HG03442 (cell line): ENCODE data around the gene GGNBP2.

ENCODE experiments used
- ATAC-seq: cut with Tn5 transposase; IDR thresholded peaks from one replicate; pipeline ENCODE4 v1.9.1; 2021; ENCODE audit warnings: mild to moderate bottlenecking, moderate library complexity; ENCODE audit not compliant: unreplicated experiment

GGNBP2 gene

DNA sequence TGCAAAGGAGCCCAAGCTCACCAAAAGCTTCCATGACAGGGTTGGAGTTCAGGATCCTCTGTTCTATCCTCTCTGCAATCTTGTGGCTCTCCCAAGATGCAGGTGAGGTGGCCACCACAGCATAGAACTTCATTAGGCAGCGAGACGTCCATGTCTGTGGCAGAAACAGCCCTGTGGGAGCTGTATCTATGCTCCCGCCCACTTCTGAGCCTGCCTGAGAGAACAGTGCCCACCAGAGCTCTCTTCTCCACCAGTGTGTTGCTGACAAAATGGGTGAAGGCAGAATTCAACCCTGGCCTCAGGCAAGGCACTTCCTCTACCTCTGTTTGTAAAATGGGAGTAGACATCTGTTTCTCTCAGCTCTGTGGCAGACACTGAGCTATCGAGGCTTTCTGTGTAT, 28.9 kb upstream of the GGNBP2 start:
- ATAC-seq: no peak

DNA sequence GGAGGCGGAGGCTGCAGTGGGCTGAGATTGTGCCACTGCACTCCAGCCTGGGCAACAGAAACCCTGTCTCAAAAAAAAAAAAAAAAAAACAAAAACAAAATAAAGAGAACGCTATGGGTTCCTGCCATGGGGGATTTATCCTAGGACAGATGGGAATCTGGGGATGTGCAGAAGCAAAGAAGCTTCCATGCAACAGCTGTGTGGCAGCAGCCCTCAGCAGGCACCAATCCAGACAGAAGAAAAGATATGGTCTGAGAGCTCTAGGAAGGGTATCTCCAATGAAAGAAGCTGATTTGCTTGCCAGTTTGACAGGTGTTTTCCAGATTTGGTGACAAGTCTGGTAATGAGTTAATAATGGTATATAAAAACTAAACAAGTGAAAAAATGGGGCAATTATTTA, 21.6 kb upstream of the GGNBP2 start:
- ATAC-seq: no peak

DNA sequence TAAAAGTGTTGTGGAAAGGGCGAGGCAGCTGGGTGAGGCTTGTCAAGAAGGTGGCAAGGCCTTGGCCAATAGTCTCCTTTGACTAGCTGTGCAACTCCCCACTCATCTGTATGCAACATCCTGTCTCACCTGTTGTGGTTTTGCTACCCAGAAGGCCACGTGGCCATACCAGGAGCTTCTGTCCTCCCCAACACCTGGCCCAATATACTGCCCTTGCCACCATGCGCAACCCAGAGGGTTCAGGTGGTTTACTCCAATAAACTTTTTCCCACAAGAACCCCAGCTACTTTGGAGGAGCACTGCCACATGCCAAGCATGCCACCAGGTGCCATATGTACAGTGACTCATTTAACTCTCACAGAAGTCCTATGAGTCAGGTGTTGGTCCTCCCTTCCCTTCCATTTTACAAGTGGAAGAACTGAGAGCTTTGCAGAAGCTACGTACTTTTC, 20.3 kb upstream of the GGNBP2 start:
- no peak for ATAC-seq

DNA sequence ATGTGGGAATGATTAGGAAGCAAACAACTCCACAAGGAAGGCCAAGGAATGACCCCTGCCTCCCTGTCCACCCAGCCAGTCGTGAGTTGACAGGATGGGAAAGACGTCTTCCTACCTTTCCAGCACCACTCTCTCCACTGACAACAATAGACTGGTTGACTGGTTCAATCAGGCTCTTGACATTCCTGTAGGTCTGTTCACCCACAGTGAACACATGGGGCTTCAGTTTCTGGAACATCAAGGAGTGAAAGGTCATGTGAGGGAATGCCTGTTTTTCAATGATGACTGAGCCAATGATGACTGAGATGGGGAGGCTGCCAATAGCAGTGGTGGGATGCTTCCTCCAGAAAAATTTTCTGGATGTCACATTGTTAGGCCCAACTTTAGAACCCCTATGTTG, 19.6 kb upstream of the GGNBP2 start:
- no peak for ATAC-seq

DNA sequence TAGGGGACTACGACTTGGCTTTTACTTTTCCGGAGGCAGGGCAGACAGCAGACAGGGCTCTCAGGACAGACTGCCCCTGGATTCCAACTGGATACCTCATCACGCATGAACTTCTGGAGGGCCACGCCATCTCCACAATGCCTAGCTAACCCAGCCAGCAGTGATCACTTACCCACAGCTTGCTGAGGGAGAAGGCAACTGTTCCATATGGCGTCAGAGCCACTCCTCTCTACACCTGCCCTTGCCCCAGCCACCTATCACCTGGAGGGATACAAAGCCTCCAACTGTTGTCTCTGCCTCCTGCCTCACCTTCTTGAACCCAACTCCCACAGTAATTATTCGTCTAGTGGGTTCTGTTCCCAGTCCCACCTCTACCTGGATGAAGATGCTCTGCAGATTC, 18.8 kb upstream of the GGNBP2 start:
- no peak for ATAC-seq

DNA sequence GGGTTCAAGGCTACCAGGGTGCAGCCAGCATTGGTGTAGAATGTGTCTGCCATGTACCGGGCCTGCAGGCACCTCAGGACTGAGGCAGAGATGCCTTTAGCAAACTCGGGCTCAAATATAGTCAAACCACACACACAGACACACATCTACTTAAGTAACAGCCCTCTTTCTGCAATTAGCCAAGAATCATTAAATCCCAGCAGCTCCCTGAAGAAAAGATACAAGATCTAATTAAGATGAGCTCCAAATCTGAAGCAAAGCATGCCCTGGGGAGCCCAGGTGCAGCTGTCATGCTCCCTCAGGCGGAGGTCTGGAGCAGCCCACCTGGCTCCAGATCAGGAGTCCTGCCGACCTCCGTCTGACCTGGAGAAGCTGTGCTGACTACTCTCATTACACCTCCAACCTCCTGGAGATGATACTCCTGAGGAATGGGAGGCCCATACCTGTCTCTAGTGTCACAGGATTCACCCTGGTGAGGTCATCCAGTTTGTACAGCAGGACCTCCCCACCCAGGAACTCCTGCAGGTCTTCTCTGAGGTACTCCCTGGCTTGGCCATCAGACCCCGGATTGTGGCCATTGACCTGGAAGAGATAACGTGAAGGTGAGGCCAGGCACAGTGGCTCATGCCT, 17.0 kb upstream of the GGNBP2 start:
- no peak for ATAC-seq

DNA sequence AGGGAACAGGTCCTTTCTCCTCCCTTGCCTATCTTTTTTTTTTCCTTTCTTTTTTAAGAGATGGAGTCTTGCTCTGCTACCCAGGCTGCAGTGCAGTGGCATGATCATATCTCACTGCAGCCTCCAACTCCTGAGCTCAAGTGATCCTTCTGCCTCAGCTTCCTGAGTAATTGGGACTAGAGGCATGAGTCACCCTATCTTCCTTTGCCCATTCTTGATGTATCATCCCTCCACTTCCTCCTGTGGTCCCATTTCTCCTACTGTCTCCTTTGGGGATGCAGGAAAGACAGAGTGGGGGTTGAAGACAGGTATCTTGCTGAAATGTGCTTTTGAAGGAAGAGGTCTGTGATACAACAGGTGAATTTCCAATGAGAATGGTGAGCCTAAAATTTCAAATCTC, 15.6 kb upstream of the GGNBP2 start:
- no peak for ATAC-seq

DNA sequence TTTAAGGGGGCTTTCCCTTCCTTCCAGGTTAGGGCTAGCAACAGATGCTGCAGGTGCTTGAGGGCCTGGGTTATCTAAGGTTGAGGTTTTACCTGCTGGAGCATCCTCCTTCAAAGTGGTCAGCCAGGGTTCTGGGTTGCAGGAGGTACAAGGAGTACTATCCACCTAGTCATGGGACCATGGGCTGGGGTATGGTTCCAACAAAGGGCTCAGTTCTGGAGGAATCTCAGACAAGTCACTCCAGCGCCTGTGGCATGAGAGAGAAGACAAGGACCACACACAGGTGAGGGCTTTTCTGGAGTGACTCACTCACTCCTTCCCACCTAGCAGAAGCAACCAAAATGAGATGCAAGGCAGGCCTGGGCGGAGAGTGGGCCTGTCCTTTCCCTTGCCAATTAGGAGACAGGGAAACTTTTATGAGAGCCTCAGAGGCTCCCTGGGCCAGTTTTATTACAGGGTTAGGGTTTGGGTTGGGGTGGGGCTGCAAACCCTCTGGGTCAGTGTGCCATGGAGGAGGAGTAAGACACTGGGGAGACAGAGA, 12.2 kb upstream of the GGNBP2 start:
- ATAC-seq: no peak

DNA sequence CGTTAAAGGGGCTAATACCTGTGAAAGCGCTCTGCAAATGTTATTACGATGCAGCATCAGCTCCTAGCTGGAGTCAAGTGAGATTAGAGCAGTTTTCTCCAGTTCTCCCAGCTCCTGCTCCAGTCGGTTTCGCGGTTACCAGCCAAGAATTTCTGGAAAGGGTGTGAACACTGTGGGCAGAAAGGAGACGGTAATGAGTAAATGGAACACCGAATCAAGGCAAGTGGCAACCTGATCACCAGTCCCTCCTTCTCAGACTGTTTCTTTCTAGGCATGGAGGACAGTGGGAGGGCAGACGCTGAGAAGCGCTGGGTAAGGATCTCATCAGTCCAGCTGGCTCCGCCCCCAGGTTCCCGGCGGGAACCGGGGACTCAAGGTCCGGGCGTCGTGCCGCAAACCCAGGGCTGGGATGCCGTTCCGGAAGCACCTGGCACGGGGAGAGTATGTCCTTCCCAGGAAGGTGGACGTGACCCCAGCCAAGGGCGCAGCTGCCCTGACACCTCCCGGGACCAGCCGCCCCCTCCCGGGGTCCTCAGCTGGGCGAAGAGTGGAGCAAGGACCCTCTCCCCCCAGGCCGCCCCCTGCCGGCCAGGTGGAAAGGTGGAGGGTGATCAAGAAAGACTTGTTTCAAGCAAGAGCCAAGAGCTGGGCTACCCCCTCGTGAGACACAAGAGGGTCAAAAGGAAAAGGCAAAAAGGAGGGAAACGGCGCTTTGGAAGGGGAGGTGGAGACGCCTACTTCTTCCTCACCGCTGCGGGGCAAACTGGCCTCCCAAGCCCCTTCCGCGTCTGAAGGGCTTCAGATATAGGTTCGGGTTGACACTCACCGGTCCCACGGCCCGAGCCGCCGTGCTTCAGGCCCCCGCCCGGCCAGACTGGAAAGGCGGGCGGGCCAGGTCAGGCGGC, 10.5 kb upstream of the GGNBP2 start:
- peak; percentile 26 for ATAC-seq

DNA sequence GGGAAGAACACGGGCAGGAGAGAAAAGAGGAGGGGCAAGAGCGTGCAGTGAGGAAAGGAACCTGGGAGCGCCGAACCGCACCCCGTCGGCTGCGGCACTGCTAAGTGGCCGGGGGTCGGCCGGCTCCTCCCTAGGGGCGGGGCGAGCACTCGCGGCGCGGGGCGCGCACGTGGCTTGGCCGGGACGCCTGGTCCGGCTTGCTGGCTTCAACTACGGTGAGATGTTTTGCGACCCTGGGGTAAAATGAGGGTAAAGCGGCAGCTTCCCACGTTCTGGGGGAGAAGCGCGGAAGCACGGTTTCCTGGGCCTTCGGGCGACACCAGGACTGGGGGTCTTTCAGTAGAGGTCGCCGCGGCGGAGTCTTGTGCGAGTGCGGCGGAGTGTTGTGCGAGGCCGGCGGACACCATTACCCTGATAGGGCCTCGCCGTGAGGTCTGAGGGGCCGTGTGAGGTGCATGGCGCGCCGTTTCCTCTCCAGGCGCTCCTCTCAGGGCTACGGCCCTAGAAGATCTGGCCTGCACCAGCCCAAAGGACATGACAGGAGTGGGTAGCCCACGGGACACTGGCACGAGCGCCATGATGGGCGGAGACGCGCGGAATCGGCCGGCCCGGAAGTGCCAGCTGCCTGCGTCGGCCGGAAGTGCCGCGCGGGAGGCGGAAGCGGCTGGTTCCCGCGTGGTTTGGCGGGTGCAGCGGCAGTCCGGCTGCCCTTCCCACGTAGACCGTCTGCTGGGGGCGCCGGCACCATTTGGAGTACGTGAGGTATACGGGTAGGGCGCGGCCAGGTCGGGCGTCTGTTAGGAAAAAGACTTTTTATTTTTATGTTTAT, 9.7 kb upstream of the GGNBP2 start, which contains the start of the genes MYO19 and PIGW:
MYO19 (minus strand) TSS at position 29 of the 829 bp plus-strand sequence. CDS start 2,330 bp downstream, outside the sequence.
PIGW (plus strand) TSS at position 148 of the 829 bp plus-strand sequence. CDS start 2,115 bp downstream, outside the sequence.
- peak; percentile 73 for ATAC-seq

DNA sequence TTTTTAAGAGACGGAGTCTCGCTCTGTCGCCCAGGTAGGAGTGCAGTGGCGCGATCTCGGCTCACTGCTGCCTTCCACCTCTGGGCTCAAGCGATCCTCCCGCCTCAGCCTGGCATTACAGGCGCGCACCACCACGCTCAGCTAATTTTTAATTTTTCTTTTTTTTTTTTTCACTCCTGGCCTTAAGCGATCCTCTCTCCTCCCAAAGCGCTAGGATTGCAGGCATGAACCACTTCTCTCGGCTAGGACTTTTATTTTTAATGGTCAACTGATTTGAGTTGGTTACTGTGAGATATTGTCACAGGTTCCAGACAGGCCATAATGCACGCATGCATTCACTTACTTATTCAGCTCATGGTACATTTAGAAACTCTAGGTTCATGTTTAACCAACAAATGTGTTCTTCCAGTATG, 9.0 kb upstream of the GGNBP2 start:
- no peak for ATAC-seq

DNA sequence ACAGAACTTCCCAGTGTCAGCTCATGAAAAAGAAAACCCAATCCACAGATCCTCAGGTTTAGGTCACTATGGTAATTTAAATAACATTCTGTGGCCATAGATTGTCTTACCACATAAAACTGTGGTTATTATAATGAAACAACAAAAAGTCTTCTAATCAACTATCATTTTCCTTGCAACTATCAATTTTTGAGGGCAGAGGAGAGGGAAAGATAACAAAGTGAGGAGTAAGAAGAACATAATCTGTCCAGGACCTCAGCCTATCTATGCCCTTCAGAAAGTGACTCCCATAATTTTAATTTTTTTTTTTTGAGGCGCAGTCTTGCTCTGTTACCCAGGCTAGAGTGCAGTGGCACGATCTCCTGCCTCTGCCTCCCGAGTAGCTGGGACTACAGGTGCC, 4.0 kb upstream of the GGNBP2 start:
- ATAC-seq: no peak

DNA sequence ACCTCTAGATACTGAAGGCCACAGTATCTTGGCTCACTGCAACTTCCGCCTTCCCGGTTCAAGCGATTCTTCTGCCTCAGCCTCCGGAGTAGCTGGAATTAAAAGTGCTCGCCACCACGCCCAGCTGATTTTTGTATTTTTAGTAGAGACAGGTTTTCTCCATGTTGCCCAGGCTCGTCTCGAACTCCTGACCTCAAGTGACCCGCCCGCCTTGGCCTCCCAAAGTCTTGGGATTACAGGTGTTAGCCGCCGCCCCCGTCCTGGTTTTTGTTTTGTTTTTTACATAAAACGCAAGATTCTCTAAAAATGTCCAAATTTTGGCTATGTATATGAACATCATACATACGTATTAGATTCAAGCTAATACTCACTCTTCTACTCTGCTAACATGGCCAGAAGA, 2.0 kb upstream of the GGNBP2 start:
- no peak for ATAC-seq

DNA sequence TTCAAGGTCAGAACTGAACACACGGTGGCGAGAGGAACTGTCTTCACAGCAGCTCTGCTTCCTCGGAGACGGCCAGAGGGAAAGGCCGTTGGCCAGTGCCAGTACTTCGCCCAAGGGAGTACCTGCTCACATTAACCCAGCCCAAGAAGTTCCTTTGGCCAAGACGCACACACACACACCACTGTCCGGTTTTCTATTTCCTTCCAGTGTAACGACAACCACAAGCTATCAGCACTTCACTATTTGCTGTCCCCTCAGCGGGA, 744 bp upstream of the GGNBP2 start:
- ATAC-seq: no peak

DNA sequence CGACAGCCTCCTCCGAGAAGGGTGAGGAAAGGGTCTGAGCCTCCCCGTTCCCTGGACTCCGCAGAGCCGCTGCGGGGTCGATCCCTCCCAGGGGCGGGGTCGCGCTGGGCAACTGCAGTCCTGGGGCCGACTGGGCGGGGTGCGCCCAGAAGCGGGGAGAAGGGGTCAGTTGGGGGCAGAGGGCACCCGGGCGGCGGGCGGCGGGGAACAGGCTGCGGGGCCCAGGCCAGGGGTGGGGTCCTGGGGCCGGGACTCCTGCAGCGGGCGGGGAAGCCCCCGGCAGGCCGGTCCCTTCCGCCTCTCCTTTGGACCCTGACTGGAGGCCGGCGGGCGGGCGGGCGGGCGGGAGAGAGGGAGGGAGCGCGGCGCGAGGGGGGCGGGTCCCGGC, 352 bp downstream of the GGNBP2 start:
- ATAC-seq: peak; percentile 37

DNA sequence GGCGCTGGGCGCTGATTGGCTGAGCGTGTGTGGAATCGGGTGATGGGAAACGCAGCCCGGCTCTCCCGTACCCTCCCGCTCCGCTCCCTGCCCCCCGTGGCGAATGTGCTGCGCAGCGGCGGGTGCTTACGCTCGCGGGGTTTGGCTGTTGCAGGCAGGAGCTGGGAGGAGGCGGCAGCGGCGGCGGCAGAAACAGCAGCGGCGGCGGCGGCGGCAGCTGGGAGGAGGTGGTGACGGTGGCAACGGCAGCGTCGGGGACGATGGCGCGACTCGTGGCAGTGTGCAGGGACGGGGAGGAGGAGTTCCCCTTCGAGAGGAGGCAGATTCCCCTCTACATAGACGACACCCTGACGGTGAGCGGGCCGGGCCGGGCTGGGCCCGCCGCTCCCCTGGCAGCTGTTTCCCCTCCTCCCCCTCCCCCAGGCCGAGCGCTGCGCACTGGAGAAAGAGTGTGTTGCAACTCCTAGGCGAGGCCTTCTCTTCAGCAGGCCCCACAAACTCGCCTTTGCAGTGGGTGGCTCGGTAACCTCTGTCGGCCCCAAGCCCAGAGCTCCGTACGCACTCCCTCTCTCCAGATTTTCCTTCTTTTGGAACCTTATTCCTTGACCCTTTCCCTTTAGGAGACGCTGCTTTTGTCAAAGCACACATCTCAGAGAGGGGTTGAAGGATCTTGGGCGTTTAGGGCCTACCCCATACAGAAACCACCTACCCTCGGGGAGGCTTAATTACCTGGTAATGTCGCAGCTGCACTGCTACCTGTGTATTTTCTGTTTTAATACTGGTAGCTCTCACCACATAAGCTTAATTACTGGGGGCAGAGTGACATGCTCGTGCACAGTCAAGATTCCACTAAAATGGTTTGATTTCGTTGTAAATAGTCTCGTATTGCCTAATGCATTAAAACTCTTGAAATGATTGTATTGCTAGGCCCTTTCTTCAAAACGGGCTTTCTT, 1.0 kb downstream of the GGNBP2 start:
- ATAC-seq: peak; percentile 53

DNA sequence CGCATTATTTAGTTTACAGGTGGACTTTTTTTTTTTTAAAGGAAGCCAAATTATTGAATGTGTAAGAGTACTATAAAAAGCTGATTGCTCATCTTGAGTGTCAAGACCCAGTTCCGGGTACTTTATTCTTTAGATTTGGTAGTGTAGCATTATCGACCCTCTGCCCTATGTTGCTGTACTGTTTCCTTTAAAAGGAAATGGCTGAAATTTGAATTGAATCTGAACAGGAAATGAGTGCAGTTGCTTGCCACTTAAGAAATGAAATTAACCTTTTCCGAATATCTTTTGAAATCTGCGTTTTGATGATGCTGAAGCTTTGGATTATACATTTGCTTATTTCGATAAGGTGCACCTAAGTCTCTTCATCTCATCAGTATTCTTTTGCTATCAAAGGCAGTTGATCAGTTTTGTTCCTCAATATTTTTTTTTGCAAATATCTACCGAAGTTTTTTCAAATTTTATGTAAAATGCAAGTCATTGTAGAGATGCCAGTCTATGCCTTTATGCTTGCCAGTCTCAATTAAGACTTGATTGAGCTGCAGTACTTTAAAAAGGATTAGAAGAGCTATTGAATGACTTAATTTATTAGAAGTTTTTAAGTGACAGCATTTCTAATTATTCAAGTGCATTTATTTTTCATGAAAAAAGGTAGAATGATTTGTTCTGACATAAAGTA, 1.8 kb downstream of the GGNBP2 start:
- no peak for ATAC-seq

DNA sequence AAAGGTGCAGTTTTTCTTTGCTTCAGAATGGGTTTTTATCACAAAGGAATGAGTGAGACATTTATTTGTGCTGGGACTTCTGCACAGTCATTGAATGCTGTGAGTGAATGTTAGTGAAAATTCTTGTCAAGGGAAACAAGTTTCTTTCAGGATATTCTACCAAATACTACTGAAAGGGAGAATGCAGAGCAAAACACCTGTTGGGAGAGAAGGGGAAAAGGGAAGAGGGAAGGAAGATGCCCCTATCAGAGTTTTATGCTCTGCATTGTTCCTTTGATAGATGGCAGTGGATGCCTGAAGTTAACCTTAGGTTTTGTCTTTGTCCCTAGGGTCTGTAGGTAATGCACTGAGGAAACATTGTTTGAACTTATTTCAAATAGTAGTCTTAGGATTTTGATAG, 3.1 kb downstream of the GGNBP2 start:
- ATAC-seq: no peak
